H9 (cell line): ENCODE measurements around the gene IGLL5. TPM values are rescaled to one million over a fixed set of nuclear protein-coding genes. Genes with fewer than 3 reads are reported as not detected.

Source experiments
- DNase-seq: peaks from one replicate; pipeline ENCODE4 v3.0.0-alpha.2; 2017
- H2AFZ ChIP-seq: one replicate; pipeline ENCODE4 v1.6.1; 2013; ENCODE audit warnings: mild to moderate bottlenecking, low read length, control low read depth, moderate library complexity
- H2AK5ac ChIP-seq: 2 replicates; pipeline ENCODE4 v1.6.1; 2013; ENCODE audit warnings: low read length, control low read depth, mixed read lengths; ENCODE audit not compliant: insufficient read length
- H2BK120ac ChIP-seq: one replicate; pipeline ENCODE4 v1.6.1; 2013; ENCODE audit warnings: low read depth, mild to moderate bottlenecking, low read length, control low read depth, inconsistent platforms; ENCODE audit not compliant: poor library complexity, severe bottlenecking
- H2BK12ac ChIP-seq: 2 replicates; pipeline ENCODE4 v1.6.1; 2013; ENCODE audit warnings: low read length, control low read depth, mixed read lengths, low read depth; ENCODE audit not compliant: insufficient read length
- H2BK15ac ChIP-seq: 2 replicates; pipeline ENCODE4 v1.6.1; 2013; ENCODE audit warnings: low read depth, low read length, control low read depth
- H2BK20ac ChIP-seq: one replicate; pipeline ENCODE4 v1.6.1; 2013; ENCODE audit warnings: low read depth, mild to moderate bottlenecking, low read length, control low read depth, inconsistent platforms; ENCODE audit not compliant: poor library complexity, severe bottlenecking
- H2BK5ac ChIP-seq: 2 replicates; pipeline ENCODE4 v1.6.1; 2013; ENCODE audit warnings: low read length, control low read depth, mixed read lengths; ENCODE audit not compliant: insufficient read length
- H3K14ac ChIP-seq: 2 replicates; pipeline ENCODE4 v1.6.1; 2013; ENCODE audit warnings: low read length, control low read depth; ENCODE audit not compliant: insufficient read depth
- H3K18ac ChIP-seq: 2 replicates; pipeline ENCODE4 v1.6.1; 2013; ENCODE audit warnings: low read depth, mild to moderate bottlenecking, mixed read lengths, low read length, control low read depth; ENCODE audit not compliant: insufficient read length
- H3K23ac ChIP-seq: 2 replicates; pipeline ENCODE4 v1.6.1; 2013; ENCODE audit warnings: low read length, control low read depth, mixed read lengths, low read depth; ENCODE audit not compliant: insufficient read length
- H3K23me2 ChIP-seq: 2 replicates; pipeline ENCODE4 v1.6.1; 2013; ENCODE audit warnings: low read depth, mild to moderate bottlenecking, mixed read lengths, low read length, control low read depth; ENCODE audit not compliant: insufficient read length, poor library complexity, severe bottlenecking
- H3K27ac ChIP-seq: 2 replicates; pipeline ENCODE4 v1.5.1; 2013; ENCODE audit warnings: low read length, control low read depth, mixed read lengths, low read depth; ENCODE audit not compliant: insufficient read length
- H3K27me3 ChIP-seq: 2 replicates; pipeline ENCODE4 v1.6.1; 2013; ENCODE audit warnings: low read length, control low read depth, inconsistent platforms; ENCODE audit not compliant: insufficient read depth
- H3K4ac ChIP-seq: 2 replicates; pipeline ENCODE4 v1.6.1; 2013; ENCODE audit warnings: low read depth, mild to moderate bottlenecking, control low read depth, inconsistent platforms, low read length, moderate library complexity
- H3K4me1 ChIP-seq: 2 replicates; pipeline ENCODE4 v1.6.1; 2013; ENCODE audit warnings: low read length, control low read depth, inconsistent platforms; ENCODE audit not compliant: insufficient read depth
- H3K4me2 ChIP-seq: 2 replicates; pipeline ENCODE4 v1.6.1; 2013; ENCODE audit warnings: low read length, control low read depth, mixed read lengths; ENCODE audit not compliant: insufficient read length, insufficient read depth
- H3K56ac ChIP-seq: 2 replicates; pipeline ENCODE4 v1.6.1; 2013; ENCODE audit warnings: low read depth, mild to moderate bottlenecking, mixed read lengths, low read length, control low read depth; ENCODE audit not compliant: insufficient read length
- H3K79me1 ChIP-seq: 2 replicates; pipeline ENCODE4 v1.6.1; 2013; ENCODE audit warnings: low read depth, mild to moderate bottlenecking, moderate library complexity, low read length, control low read depth, inconsistent platforms; ENCODE audit not compliant: insufficient read depth, poor library complexity, severe bottlenecking
- H3K79me2 ChIP-seq: 2 replicates; pipeline ENCODE4 v1.6.1; 2013; ENCODE audit warnings: low read length, control low read depth, inconsistent platforms; ENCODE audit not compliant: insufficient read depth
- H3K9ac ChIP-seq: 2 replicates; pipeline ENCODE4 v1.6.1; 2013; ENCODE audit warnings: low read length, control low read depth, mixed read lengths; ENCODE audit not compliant: insufficient read length; ENCODE audit errors: extremely low read depth
- H3K9me3 ChIP-seq: one replicate; pipeline ENCODE4 v1.6.1; 2013; ENCODE audit warnings: low read depth, low read length, inconsistent platforms; ENCODE audit not compliant: control insufficient read depth
- H3T11ph ChIP-seq: one replicate; pipeline ENCODE4 v1.6.1; 2013; ENCODE audit warnings: mild to moderate bottlenecking, low read length, control low read depth, inconsistent platforms
- H4K20me1 ChIP-seq: one replicate; pipeline ENCODE4 v1.6.1; 2013; ENCODE audit not compliant: control insufficient read depth, insufficient read length, insufficient read depth
- H4K5ac ChIP-seq: 2 replicates; pipeline ENCODE4 v1.6.1; 2013; ENCODE audit warnings: low read depth, mild to moderate bottlenecking, mixed read lengths, low read length, control low read depth; ENCODE audit not compliant: insufficient read length
- H4K8ac ChIP-seq: replicated peaks from 2 replicates; pipeline ENCODE4 v1.6.1; 2013; ENCODE audit warnings: low read length, control low read depth, mixed read lengths, low read depth; ENCODE audit not compliant: insufficient read length
- H4K91ac ChIP-seq: 2 replicates; pipeline ENCODE4 v1.6.1; 2013; ENCODE audit warnings: low read depth, mild to moderate bottlenecking, moderate library complexity, mixed read lengths, low read length, control low read depth; ENCODE audit not compliant: insufficient read length
- H3K27ac Mint-ChIP-seq, 3 experiments: 2 replicates in 2 of 3; 3 replicates in 1 of 3; pipeline ENCODE4 v1.8.0; 2020 to 2021; ENCODE audit warnings: mixed read lengths in 3 of 3, mild to moderate bottlenecking in 1 of 3, moderate library complexity in 1 of 3
- H3K27me3 Mint-ChIP-seq: 2 replicates; pipeline ENCODE4 v1.8.0; 2021; ENCODE audit warnings: low read depth, mild to moderate bottlenecking, moderate library complexity, mixed read lengths
- H3K36me3 Mint-ChIP-seq, 3 experiments: 2 replicates in 2 of 3; 3 replicates in 1 of 3; pipeline ENCODE4 v1.8.0; 2020 to 2021; ENCODE audit warnings: low read depth in 3 of 3, mixed read lengths in 3 of 3; ENCODE audit not compliant: insufficient read depth in 1 of 3
- H3K4me1 Mint-ChIP-seq, 2 experiments: 2 replicates each; pipeline ENCODE4 v1.8.0; 2020; ENCODE audit warnings: mixed read lengths in 2 of 2
- H3K4me3 Mint-ChIP-seq, 2 experiments: 2 replicates in 1 of 2; 3 replicates in 1 of 2; pipeline ENCODE4 v1.8.0; 2020 to 2021; ENCODE audit warnings: mild to moderate bottlenecking in 2 of 2, mixed read lengths in 2 of 2, moderate library complexity in 1 of 2
- H3K9me3 Mint-ChIP-seq, 2 experiments: 2 replicates in 1 of 2; 3 replicates in 1 of 2; pipeline ENCODE4 v1.8.0; 2020; ENCODE audit warnings: mild to moderate bottlenecking in 2 of 2, mixed read lengths in 2 of 2, moderate library complexity in 1 of 2
- WGBS: extraction: QIAGEN DNeasy Blood & Tissue Kit; methylation state at CpG from one replicate; pipeline ENCODE4 v1.1.7; 2013; ENCODE audit warnings: missing lambda C conversion rate, low lambda C conversion rate, mixed read lengths; ENCODE audit not compliant: insufficient read length; ENCODE audit errors: extremely low coverage; 5-methylcytosine and 5-hydroxymethylcytosine counted together
- microRNA-seq: library from miRNA; unstranded; fragments of <30 nt; microRNA quantifications from one replicate; pipeline ENCODE4, GENCODE V29; 2020; ENCODE audit warnings: borderline microRNAs expressed
- total RNA-seq: library from RNA; stranded (reverse); gene quantifications from 2 replicates; pipeline ENCODE4 v1.2.1, GENCODE V29; 2021
- TF ChIP-seq, protein P1 (sequence below): fragments of 200-600 bp; sonication (generic); conservative IDR thresholded peaks from 3 replicates; pipeline ENCODE4 v1.8.0; 2021; ENCODE audit warnings: antibody characterized with exemption, mild to moderate bottlenecking

IGLL5 gene
- total RNA-seq, 1 experiment from 2014 or later: not detected

DNA sequence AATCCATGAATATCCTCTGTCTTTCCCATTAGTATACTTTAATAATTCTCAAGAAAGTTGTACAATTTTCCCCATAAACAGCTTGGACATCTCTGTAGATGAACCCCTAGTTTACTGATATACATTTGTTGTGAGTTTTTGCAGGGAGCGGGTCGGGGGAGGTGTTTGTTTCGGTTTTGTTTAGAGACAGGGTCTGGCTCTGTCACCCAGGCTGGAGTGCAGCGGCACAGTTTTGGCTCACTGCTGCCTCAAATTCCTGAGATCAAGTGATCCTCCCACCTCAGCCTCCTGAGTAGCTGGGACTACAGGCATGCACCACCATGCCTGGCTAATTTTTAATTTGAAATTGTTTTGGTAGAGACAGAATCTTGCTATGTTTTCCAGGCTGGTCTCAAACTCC, 57.6 kb downstream of the IGLL5 start:
- Histone ChIP-seq H2BK5ac (no peak overlapping the region), H3K27me3 (no peaks in the 10 kb centered on the region; the same call in 1 of the 2 replicates), H3K4ac (no peak overlapping the region), H3K79me1 (no peaks in the 10 kb centered on the region), H3K4me1 (no peaks in the 10 kb centered on the region), H4K5ac (no peak overlapping the region), H2BK15ac (no peak overlapping the region), H3K4me2 (no peak overlapping the region), H3K56ac (no peak overlapping the region), H2BK12ac (no peak overlapping the region), H4K20me1 (no peaks in the 10 kb centered on the region), H2BK120ac (no peak overlapping the region), H3K27ac (no peak overlapping the region), H3K79me2 (no peaks in the 10 kb centered on the region), H3K23me2 (no peaks in the 10 kb centered on the region), H4K8ac (no peak overlapping the region), H3K14ac (no peak overlapping the region), H3K18ac (no peak overlapping the region), H3K9ac (no peak overlapping the region), H2AFZ (no peak overlapping the region), H3K23ac (no peak overlapping the region), H2BK20ac (no peak overlapping the region), H3K9me3 (no peaks in the 10 kb centered on the region), H4K91ac (no peak overlapping the region), H3T11ph (no peak overlapping the region), H2AK5ac (no peak overlapping the region)
- H3K9me3 Mint-ChIP-seq: no peaks in the 10 kb centered on the region
- DNase-seq: no peak
- TF ChIP-seq, protein P1, sequence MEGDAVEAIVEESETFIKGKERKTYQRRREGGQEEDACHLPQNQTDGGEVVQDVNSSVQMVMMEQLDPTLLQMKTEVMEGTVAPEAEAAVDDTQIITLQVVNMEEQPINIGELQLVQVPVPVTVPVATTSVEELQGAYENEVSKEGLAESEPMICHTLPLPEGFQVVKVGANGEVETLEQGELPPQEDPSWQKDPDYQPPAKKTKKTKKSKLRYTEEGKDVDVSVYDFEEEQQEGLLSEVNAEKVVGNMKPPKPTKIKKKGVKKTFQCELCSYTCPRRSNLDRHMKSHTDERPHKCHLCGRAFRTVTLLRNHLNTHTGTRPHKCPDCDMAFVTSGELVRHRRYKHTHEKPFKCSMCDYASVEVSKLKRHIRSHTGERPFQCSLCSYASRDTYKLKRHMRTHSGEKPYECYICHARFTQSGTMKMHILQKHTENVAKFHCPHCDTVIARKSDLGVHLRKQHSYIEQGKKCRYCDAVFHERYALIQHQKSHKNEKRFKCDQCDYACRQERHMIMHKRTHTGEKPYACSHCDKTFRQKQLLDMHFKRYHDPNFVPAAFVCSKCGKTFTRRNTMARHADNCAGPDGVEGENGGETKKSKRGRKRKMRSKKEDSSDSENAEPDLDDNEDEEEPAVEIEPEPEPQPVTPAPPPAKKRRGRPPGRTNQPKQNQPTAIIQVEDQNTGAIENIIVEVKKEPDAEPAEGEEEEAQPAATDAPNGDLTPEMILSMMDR: no peak
- H3K4me3 Mint-ChIP-seq: no peak overlapping the region; a peak in 1 of 5 replicates
- H3K27ac Mint-ChIP-seq: no peak overlapping the region
- WGBS: no CpG with 5 or more reads among the region's 4 CpGs
- peaks cover 90% of the 10 kb centered on the region for H3K27me3 Mint-ChIP-seq
- no peaks in the 10 kb centered on the region; a peak in 1 of 7 replicates for H3K36me3 Mint-ChIP-seq
- H3K4me1 Mint-ChIP-seq: no peaks in the 10 kb centered on the region

Small RNAs within 50 kb of the gene (microRNA-seq; reads per million reads assigned to microRNA genes)
- gene MIR5571: not detected

Other genes starting within 250 kb of the IGLL5 start
- not detected in 2 replicates for gene GGTLC2, start 243.2 kb upstream of the IGLL5 start, total RNA-seq
- gene GNAZ, start 182.7 kb downstream of the IGLL5 start, total RNA-seq: 5.0 and 5.2 TPM in 2 replicates